COLO668 (cell line): ENCODE data around the gene TNFAIP3.
"Not testable (repeated sequence)": the region's sequence is repeated elsewhere in the genome, so short reads cannot be mapped to it uniquely, and the experiment has no call there.

Experiments
- DNase-seq: peaks from one replicate; lab custom pipeline; 2025; ENCODE audit not compliant: unreplicated experiment; lab: John Stamatoyannopoulos, UW

TNFAIP3 gene

GRCh38 chr6:137877113-137877512 lies 10.1 kb downstream of the TNFAIP3 start:
- no peak for DNase-seq

GRCh38 chr6:137877606-137878005 lies 10.5 kb downstream of the TNFAIP3 start:
- no peak for DNase-seq

- no peak for DNase-seq
These were observed 11.0 kb downstream of the TNFAIP3 start for GRCh38 chr6:137878029-137878428.

- DNase-seq, result no peak
These were observed 11.6 kb downstream of the TNFAIP3 start for GRCh38 chr6:137878486-137879285.

- no peak for DNase-seq
These were observed 12.2 kb downstream of the TNFAIP3 start for GRCh38 chr6:137879299-137879698.

GRCh38 chr6:137879885-137880745 lies 13.1 kb downstream of the TNFAIP3 start:
- DNase-seq, result no peak

- no peak for DNase-seq
These were observed 13.9 kb downstream of the TNFAIP3 start for GRCh38 chr6:137880746-137881521.

- DNase-seq, result no peak
These were observed 14.4 kb downstream of the TNFAIP3 start for GRCh38 chr6:137881522-137881886.

GRCh38 chr6:137882225-137882961 lies 15.3 kb downstream of the TNFAIP3 start:
- no peak for DNase-seq

GRCh38 chr6:137883400-137884148 lies 16.5 kb downstream of the TNFAIP3 start:
- no peak for DNase-seq

GRCh38 chr6:137884149-137884909 lies 17.3 kb downstream of the TNFAIP3 start:
- no peak for DNase-seq

GRCh38 chr6:137884910-137885229 lies 17.8 kb downstream of the TNFAIP3 start:
- not testable (repeated sequence) for DNase-seq

GRCh38 chr6:137886226-137886625 lies 19.2 kb downstream of the TNFAIP3 start:
- not testable (repeated sequence) for DNase-seq

- DNase-seq, result no peak
These were observed 24.0 kb downstream of the TNFAIP3 start for GRCh38 chr6:137890983-137891537.

- no peak for DNase-seq
These were observed 25.2 kb downstream of the TNFAIP3 start for GRCh38 chr6:137892271-137892708.

- DNase-seq, result no peak
These were observed 26.1 kb downstream of the TNFAIP3 start for GRCh38 chr6:137893181-137893580.

GRCh38 chr6:137893726-137894125 lies 26.7 kb downstream of the TNFAIP3 start:
- DNase-seq, result no peak

- not testable (repeated sequence) for DNase-seq
These were observed 27.3 kb downstream of the TNFAIP3 start for GRCh38 chr6:137894378-137894777.

GRCh38 chr6:137894779-137895385 lies 27.8 kb downstream of the TNFAIP3 start:
- DNase-seq, result no peak
